ENCODE data around the gene NAPEPLD.
A peak's percentile ranks its signal among the peaks of the same experiment; 100 is the strongest.
"Not testable (repeated sequence)": the region's sequence is repeated elsewhere in the genome, so short reads cannot be mapped to it uniquely, and the experiment has no call there.

The NAPEPLD gene

DNA sequence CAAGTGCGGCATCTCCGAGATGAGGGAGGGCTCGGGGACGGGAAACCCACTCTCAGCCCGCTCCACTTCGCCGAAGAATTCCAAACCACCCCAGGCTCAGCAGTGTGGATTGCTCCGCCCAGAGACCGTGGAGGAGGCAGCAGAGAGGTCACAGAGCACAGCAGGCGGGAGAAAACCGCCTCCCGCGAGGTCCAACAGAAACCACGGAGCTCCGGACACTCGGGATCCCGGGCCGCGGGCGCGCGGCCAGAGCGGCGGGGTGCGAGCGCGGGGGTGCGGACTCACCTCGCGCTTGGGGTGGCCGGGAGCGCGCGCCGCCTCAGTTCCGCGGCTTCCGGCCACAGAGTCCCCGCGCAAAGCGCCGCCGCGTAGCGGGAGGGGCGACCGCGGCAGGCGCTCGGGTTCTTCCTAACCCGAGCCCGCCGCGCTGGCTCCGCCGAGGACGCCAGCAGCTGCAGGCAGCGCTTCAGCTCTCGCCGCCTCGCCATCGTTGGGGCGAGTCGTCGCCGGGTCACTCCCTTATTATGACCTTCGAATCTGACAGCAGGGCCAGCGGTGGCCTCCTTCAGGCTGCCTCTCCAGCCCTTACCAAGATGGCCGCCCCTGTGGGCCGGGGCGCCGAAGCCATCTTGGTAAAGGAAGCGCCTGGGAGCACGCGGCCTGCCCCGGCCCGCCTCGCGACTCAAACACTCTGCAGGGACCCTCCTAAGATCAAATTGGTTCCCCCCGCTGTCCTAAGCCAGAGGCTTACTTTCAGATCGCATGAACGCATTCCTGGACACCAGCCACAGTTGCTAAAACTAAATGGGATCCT is at the start of gene NAPEPLD:
TSS of gene NAPEPLD (minus strand) at position 106 of the 814 bp plus-strand sequence. CDS start 20,323 bp downstream, outside the sequence.
- peak; percentile 69 to 97 (median 90) for DNase-seq

DNA sequence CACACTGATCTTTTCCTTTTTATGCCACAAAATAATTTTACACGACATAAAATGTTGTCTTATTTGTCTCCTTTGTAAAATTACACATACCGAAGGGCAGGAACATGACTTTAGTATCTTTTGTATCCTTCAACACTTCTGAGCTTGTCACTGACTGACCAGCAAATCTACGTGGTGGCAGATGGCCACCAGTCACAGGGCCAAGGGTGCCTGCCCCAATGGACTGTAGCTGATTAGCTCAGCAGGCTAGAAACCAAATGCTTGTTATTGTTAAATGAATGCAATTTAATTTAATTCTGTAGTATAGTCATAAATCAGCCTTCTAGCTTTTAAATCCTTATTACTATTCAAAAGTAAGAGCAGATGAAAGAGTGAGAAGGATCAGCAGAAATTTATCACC is 49.2 kb upstream of the NAPEPLD start:
- not testable (repeated sequence) for DNase-seq

DNA sequence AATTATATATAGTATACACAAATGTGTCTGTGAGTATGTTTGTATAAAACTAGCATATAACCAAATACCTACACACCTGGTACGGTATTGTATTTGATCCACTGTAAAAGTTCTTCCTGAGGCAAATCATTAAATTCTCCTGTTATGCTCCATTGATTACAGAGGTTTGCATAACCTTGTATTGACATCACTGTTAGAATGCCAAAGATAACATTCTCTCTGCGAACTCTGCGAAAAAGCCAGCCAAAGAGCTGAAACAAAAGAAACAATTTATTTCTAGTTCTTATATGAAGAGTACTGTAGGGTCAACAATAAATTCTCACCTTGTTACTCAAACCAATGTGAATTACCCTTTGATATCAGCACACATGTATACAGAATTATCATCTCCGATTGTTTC is 46.5 kb upstream of the NAPEPLD start:
- not testable (repeated sequence) for DNase-seq

DNA sequence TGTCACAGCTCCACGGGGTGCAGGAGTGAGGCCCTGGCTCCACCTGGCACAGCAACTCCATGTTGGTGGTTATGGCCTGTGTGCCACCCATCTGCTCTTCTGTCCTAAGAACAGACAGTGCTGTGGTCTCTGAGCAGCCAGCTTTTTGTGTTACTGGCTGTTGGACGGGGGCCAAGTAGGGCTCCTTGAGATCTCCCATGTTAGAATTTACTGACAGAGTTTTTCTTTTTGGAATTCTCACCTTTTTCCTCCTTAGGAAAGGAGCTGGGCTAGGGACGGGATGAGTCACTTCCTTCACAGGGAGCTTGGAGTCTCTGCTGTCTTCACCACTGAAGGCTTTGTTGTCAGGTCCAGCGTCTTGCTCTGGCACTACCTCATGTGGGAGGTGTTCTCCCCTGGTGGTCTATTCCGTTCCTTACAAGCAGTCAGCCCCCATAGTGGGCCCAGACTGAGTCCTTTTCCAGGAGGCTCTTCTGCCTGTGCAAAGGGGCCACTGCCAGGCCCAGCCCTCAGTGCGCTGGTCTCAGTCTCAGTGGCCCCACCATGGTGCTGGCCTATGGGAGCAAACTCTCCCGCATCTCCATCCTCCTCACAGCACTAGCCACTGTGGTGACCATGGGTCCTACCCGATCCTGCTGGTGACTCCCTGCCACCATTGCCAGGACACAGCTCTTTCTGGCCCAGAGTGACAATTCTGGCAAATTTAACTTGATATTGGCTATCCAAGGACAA is 23.7 kb upstream of the NAPEPLD start:
- DNase-seq, result not testable (repeated sequence)

DNA sequence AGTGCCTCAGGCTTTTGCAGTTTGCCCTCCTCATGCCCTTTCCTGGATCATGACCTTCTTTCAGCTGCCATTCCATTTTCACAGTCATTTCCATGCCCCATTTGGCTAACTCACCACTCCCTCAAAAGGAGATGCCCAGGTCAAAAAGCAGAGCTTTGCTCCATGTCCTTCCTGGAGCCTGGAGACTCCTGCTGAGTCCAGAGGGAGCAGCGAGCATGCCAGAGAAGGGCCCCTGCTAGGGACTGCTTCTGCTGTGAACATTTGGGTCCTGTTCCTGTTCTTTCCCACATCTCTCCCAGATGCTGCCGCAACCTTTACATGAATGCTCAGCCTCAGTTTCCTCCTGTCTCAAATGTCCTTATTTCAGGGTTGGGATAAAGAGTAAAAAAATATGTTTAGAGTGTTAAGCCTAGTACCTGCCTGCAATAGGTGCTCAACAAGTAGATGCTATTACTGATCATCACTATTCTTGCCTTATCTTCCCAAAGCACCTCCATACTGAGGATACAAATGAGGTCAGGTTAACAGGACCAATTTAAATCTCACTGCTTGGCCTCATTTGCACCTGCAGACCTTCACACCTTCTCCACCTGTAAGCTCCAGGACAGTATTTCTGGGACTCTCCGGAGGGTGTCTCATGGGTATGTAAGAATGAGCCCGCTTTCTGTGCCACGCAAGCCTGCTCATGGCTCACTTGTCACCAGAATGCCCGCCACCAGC is 23.0 kb upstream of the NAPEPLD start:
- not testable (repeated sequence) for DNase-seq

DNA sequence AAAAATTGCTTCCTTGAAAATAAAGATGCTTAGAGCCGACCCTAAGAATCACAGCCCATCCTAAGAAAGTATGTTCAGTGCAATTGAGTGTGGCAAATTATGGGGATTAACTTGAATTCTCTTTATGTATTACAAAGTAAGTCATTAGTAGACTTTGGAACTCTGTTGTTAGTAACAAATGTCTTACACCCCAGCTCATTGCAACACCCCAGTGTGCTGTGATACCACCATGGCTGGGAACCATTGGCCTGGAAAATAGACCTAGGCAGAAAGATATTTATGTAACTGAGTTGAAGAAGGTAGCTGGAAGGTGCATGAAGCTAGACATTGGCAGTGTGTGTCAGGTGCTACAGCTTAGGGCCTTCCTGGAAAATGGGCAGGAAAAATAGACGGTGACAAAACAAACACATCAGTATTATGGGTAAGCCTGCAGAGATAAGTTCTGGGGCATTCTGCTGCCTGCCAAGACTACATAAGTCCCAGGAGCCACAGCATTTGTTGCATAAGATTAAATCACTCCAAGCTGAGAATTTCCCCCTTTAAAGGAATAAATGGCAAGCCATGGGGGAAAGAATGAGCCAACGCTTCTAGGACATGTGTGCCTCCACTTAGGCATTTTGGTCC is 18.1 kb upstream of the NAPEPLD start:
- DNase-seq, result not testable (repeated sequence)

DNA sequence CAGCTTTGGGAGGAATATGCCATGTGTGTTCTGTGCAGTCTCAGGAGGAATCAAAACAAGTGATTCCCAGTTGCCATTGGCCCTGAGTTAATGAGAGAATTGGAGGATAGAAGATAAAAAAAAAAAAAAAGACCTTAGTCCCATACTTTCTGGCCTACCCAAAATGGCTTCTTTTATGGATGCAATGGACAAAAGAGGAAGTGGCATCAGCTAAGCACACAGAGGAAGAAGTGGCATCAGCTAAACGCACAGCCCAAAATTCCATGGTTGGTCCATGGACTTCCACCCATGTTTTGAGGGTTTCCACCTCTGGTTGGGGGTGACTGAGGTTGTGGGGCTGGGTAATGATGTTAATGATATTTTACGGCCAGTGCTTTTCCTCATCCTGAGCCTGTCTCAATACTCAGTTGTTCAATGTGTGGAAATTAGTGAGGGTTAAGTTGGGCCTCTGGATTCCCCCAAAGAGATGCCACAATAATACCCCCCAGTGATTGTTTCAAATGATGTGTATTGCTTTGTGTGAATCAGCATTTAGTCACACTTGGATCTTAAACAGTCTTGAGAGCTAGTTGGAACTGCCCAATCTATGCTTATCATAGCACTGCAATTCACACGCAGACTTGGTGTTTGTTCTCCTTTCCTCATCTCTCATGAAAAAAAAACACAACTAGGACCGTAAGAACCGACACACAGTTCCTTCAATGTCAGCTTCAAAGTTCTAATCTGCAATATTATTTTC is 14.4 kb upstream of the NAPEPLD start:
- DNase-seq, result not testable (repeated sequence)

DNA sequence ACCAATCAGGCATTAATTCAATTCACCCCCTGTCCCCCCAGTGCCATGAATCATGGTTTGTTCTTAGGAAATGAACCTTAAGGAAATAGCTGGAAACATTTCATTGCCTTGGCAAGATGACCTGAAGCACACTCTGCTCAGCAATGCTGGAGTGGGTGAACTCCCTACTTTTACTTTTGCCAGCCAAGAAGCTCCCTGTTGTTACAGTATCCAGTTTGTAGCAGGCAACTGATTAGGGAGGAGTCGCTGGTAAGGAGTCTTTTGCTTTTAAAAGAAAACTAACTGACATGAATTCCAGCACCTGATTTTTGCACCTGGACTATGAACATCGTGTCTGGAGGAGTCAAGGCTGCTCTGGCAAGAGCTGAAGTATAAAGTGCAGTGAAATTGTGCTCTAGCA is 13.7 kb upstream of the NAPEPLD start:
- peak in 4 of 58 donors; percentile 9 to 45 (median 34) for DNase-seq

DNA sequence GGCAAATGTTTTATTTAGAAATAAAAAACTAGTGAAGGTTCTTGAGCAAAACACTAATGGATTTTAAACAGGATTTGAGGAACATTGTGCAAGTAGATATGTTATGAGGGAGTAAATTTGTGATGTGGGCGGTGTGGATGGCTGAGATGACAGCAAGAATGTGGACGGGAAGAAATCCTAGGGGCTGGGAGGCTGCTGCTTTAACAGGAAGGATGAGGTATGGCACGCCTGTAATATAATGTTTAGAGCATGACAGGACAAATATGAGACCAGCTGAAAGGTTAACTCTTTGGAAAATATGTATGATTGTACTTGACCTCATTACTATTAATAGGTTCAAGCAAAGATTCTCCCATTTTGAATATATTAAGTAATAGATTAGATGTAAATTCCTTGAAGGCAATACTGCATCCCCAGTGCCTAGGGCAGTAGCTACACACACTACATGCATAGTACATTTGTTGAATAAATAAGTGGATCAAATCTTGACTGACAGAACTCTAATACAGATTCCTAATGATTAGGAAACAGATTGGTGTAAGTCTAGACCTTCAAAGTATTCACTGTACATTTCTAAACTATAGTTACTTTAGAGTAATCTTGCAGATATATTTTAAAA is 13.2 kb upstream of the NAPEPLD start:
- not testable (repeated sequence) for DNase-seq

DNA sequence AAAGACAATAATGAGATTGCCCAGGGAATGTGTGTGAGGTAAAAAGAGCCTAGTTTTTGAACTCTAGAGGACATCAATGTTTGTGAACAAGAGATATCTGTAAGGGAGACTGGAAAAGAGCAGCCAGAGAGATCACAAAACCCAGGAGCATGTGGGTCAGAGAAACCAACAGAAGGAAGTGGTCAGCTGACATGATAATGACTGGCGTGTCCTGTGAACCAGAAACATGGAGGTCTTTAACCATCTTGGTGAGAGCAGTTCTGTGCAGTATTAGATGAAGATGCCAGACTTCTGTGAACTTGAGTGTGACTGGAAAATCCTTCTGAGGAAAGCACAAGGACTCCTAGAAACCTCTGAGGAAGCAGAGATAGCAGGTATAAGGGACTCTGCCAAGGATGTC is 10.2 kb upstream of the NAPEPLD start:
- not testable (repeated sequence) for DNase-seq

DNA sequence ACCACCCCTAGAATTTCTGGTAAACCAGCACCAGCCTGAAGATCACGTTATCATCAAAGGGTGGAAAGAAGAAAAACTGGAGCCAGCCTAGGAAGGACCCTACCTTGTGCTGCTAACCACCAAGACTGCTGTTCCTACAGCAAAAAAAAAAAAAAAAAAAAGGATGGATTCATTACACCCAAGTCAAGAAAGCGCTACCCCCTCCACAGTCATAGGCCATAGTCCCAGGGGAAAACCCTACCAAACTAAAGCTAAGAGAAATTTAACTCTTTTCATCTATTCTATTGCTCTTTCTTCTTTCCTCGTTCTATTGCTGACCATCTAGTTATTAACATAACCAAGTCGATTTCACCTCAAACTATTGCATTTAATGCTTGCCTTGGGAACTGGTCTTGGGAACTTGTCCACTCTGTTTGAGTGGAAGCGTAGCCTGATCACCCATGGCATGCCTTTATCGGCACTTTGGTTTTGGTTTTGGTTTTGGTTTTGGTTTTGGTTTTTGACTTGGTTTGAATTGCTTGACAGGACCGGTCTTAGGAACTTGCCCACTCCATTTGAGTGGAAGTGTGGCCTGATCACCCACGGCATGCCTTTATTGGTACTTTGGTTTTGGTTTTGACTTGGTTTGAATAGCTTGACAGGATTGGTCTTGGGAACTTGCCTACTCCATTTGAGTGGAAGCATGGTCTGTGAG is 6.6 kb upstream of the NAPEPLD start:
- DNase-seq, result not testable (repeated sequence)

DNA sequence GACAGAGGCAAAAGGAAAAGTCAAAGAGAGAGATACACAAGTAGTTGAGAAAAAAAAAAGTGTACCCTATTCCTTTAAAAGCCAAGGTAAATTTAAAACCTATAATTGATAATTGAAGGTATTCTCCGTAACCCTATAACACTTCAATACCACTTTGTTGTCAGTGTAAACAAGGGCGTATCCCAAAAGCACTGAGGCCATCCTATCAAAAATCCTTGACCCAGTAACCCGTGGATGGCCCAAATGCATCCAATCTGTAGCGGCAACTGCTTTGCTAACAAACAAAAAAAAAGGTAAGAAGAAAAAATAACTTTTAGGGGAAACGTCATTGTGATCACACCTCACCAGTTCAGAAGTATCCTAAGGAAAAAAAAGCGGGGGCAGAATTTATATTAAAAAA is 5.1 kb upstream of the NAPEPLD start:
- DNase-seq, result no peak

DNA sequence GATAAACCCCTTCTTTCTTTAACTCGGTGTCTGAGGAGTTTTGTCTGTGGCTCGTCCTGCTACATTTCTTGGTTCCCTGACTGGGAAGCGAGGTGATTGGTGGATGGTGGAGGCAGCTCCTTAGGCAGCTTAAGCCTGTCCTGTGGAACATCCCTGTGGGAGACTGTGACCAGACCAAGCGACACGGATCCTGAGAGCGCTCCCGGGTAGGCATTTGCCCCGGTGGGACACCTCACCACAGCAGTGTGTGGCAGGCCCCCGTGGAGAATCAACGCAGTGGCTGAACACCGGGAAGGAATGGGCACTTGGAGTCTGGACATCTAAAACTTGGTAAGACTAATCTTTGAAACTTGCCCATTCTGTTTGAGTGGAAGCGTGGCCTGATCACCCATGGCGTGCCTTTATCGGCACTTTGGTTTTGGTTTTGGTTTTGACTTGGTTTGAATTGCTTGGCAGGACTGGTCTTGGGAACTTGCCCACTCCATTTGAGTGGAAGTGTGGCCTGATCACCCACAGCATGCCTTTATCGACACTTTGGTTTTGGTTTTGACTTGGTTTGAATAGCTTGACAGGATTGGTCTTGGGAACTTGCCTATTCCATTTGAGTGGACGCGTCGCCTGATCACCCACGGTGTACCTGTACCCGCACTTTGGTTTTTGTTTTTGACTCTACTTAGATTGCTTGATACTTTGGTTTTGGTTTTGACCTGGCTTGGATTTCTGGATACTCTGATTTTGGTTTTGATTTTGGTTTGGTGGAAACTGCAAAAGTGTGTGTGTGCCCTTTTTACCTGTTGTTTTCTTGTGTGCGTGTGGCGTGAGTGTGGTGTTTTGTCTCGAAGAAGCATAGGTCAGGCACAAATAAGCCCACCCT is 4.1 kb upstream of the NAPEPLD start:
- DNase-seq, result peak in 2 of 58 donors; percentile 4 to 39

DNA sequence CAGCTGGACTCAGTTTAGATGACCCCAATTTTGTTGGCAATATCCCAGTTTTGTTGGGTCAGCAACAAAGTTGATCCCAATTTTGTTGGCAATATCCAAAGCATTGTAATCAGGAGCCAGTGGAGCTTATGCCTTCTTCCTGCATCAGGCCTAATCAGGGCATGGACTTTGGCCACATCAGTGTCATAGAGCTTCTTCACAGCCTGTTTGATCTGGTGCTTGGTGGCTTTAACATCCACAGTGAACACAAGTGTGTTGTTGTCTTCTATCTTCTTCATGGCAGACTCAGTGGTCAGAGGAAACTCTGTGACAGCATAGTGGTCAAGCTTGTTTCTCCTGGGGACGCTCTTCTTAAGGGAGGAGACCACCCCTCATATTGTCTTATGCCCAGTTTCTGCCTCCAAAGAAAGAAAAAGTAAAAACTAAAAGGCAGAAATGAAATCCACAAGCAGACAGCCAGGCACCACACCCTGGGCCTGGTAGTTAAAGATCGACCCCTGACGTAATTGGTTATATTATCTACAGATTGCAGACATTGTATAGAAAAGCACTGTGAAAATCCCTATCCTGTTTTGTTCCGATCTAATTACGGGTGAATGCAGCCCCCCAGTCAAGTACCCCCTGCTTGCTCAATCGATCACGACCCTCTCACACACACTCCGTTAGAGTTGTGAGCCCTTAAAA is 3.2 kb upstream of the NAPEPLD start:
- not testable (repeated sequence) for DNase-seq

DNA sequence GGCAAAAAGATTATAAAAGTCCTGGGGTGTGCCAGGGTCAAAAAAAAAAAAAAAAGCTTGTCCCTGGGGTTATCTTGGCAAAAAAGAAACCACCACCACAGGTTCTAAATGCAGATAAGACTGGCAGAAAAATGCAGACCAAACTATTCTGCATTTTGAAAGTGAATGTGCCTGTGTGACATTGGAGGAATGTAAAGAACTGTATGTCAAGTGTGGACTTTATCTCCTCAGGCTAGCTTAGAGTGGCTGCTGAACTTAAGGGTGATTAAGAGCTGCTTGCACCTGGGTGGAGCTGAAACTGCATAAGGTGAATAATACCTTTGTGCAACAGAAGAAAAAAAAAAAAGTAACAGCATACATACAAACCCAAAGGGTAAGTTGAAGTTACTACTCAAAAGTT is 1.3 kb upstream of the NAPEPLD start:
- DNase-seq, result no peak

DNA sequence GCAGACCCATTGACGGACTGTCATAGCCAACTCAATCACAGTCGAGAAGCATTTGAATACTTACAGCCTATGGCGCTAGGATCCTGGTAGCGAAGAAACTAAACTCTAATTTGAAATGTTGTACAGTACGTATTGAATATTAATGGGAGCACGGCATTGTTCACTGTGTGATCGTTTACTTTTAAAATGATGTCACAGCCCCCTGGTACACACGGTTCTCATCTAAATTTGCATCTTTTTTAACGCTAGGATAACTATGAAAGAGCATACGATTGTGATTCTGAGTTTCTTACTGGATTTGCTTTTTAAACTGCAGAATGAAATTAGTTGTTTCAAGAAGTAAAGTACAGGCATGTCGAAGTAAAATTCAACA is 895 bp upstream of the NAPEPLD start:
- DNase-seq, result no peak

DNA sequence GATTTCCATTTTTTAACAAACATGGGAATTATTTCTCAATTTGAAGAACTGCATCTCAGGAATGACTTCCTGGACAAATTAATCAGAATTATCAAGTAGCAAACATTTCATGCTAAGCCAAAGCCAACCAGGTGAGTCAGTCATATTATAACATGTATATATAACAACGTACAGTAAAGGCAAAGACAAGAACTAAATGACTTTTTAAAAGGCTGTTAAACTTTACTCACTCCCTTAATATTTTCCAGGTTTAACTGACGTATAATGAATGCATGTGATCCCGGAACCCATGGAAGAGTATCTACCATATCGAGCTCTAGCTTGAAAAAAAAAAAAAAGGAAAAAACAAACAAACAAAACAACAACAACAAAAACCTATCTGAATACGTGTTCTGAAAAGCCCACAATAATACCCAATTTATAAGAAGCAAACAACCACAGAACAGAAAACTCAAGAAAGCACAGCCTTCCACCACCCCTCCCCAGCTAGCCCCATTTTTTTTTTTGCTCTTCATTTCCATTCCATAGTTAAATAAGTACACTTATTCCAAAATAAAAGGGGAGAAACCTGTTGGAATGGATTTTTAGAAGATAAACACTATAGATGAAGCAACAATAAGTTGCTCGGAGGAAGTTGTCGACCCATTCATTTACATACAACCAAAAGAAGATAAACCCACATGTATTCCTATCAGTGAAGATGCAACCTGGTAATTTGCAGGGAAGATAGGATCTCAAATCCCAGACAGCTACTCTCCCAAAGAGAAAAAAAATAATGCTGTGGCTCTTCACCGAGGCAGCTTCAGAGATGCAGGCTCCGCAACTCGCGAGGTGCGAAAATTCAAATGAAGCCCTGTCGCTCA is 537 bp downstream of the NAPEPLD start:
- no peak for DNase-seq
